Glutamatergic neuron (in vitro differentiated cells): ENCODE data around the gene ME3. TPM values are rescaled to one million over a fixed set of nuclear protein-coding genes. Genes with fewer than 3 reads are reported as not detected.
"Not testable (repeated sequence)": the region's sequence is repeated elsewhere in the genome, so short reads cannot be mapped to it uniquely, and the experiment has no call there.

Experiments
- DNase-seq: peaks from one replicate; pipeline ENCODE4 v3.0.0; 2022
- H3K27ac Mint-ChIP-seq: one replicate; pipeline ENCODE4 v1.8.0; 2020; ENCODE audit warnings: mild to moderate bottlenecking, mixed read lengths, inconsistent platforms; ENCODE audit not compliant: unreplicated experiment
- H3K27me3 Mint-ChIP-seq: one replicate; pipeline ENCODE4 v1.8.0; 2020; ENCODE audit warnings: mild to moderate bottlenecking, moderate library complexity, mixed read lengths, inconsistent platforms; ENCODE audit not compliant: unreplicated experiment
- H3K36me3 Mint-ChIP-seq: one replicate; pipeline ENCODE4 v1.8.0; 2020; ENCODE audit warnings: mild to moderate bottlenecking, mixed read lengths, inconsistent platforms; ENCODE audit not compliant: unreplicated experiment
- H3K4me1 Mint-ChIP-seq: one replicate; pipeline ENCODE4 v1.8.0; 2020; ENCODE audit warnings: mild to moderate bottlenecking, low read depth, mixed read lengths, inconsistent platforms; ENCODE audit not compliant: unreplicated experiment
- H3K4me3 Mint-ChIP-seq: one replicate; pipeline ENCODE4 v1.8.0; 2020; ENCODE audit warnings: mild to moderate bottlenecking, mixed read lengths, inconsistent platforms; ENCODE audit not compliant: unreplicated experiment
- H3K9me3 Mint-ChIP-seq: one replicate; pipeline ENCODE4 v1.8.0; 2020; ENCODE audit warnings: mild to moderate bottlenecking, moderate library complexity, mixed read lengths, inconsistent platforms; ENCODE audit not compliant: unreplicated experiment
- CTCF ChIP-seq: fragments of 200-600 bp; sonication (generic); IDR thresholded peaks from one replicate; pipeline ENCODE4 v1.5.0; 2021; ENCODE audit not compliant: partially characterized antibody, unreplicated experiment
- total RNA-seq: library from RNA; stranded (reverse); fragmentation: NEBNext Ultra II Directional; extraction: Animal tissue kit (Norgen Biotek cat#: 25700); gene quantifications from one replicate; pipeline ENCODE4 v1.2.1, GENCODE V29; 2021; ENCODE audit not compliant: unreplicated experiment

ME3 gene
- total RNA-seq, 1 donor from 2014 or later, result 12.4 TPM

DNA sequence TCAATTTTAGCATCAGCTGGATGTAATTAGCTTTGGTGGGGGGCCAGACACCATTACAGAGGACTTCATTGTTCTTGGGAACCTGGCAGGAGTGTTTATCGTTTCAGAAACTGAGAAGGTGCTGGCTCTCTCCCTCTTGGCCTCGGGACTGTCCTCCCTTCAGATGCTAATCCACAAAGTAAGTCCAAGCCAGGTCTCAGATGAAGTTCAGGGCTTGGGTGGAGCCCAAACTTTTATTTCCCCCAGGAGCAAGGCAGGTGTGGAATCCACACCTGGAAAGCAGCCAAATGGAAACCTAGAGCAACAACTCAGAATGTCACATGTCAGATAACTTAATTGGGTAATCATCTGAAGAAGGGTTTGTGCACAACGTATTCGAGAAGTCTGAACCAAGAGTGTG is 119.2 kb downstream of the ME3 start:
- Mint-ChIP-seq H3K4me1 (no peaks in the 10 kb centered on the region), H3K27ac (no peak overlapping the region), H3K27me3 (peaks cover 6% of the 10 kb centered on the region), H3K36me3 (no peaks in the 10 kb centered on the region), H3K4me3 (no peak overlapping the region), H3K9me3 (no peaks in the 10 kb centered on the region)
- TF ChIP-seq CTCF, result no peak
- no peak for DNase-seq

- peaks cover 6% of the 10 kb centered on the region for H3K27me3 Mint-ChIP-seq
- H3K4me1 Mint-ChIP-seq, result no peaks in the 10 kb centered on the region
- DNase-seq, result no peak
- TF ChIP-seq CTCF, result no peak
- no peak overlapping the region for H3K4me3 Mint-ChIP-seq
- H3K36me3 Mint-ChIP-seq, result no peaks in the 10 kb centered on the region
- H3K27ac Mint-ChIP-seq, result no peak overlapping the region
- no peaks in the 10 kb centered on the region for H3K9me3 Mint-ChIP-seq
Observed at GRCh38 chr11:86551288-86552092, 120.9 kb downstream of the ME3 start.

DNA sequence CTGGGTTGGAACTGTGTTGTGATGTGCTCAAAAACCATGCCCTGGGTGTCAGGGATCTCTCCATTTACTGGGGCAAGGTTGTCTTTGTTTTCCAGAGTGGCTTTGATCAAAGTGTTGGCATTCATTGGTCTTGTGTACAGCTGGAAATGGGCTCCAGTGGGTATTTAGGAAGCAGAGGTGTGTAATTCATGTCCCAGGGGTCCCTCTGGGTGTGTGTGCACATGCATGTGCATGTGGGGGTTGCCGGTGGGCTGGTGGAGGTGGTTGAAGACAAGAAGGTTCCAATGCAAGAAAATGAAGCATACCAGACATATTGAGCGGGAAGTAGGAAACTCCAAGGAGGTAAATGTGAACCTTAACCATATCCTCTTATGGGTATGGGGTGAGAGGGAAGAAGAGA is 121.7 kb downstream of the ME3 start:
- H3K36me3 Mint-ChIP-seq, result no peaks in the 10 kb centered on the region
- H3K9me3 Mint-ChIP-seq, result no peaks in the 10 kb centered on the region

DNA sequence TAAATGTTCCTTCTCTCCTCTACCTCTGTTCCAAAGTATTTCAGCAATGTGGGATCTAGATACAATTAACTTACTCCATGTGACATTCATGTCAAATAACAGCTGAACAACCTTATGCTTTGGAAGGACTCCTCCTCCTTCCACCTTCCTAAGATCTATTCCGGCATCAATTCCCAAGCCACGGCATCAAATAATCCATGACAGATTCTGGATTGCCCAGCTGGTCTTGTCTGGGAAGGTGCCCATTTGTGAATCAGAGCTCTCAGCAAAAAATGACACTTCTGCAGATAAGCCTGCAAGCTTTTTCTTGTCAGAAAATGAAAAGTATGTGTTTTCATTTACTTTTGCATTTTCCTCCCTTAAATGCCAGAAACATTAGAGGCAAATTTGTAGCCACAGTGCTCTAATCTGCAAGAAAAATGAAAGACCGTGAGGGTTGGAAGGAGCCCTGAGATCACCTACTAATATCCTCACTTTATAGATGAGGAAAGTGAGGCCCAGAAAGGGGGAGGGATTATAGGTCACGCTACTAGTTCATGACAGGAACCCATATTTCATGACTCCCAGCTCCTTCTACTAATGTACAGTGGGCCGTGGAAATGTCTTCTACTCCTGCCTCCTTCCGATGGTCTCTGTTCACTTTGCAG is 124.0 kb downstream of the ME3 start:
- H3K36me3 Mint-ChIP-seq, result no peaks in the 10 kb centered on the region
- H3K4me3 Mint-ChIP-seq, result no peak overlapping the region
- TF ChIP-seq CTCF, result no peak
- peaks cover 6% of the 10 kb centered on the region for H3K27me3 Mint-ChIP-seq
- no peaks in the 10 kb centered on the region for H3K4me1 Mint-ChIP-seq
- no peak overlapping the region for H3K27ac Mint-ChIP-seq
- DNase-seq, result no peak
- no peaks in the 10 kb centered on the region for H3K9me3 Mint-ChIP-seq

More for the DNA sequence above, 121.7 kb downstream of the ME3 start:
- Mint-ChIP-seq H3K27ac (no peak overlapping the region), H3K4me3 (no peak overlapping the region), H3K4me1 (no peaks in the 10 kb centered on the region), H3K27me3 (peaks cover 6% of the 10 kb centered on the region)
- DNase-seq, result no peak
- TF ChIP-seq CTCF, result no peak

DNA sequence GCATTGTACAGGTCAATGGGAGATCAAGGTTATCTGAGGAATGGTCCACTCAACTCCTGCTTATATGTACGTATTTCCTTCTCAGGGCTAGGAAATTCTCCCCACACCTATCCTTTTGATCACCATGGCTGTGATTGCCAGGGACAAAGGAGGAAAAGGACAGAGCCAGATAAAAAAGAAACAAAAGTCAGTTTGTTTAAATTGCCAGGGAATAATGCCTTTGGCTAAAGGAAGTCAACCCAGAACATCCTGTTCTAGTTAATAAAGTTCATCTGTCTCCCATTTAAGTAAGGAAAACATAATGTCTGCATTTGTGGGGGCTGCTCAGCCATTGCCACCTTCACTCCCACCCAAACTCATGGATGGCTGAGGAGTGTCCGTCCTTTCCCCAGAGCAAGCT is 124.7 kb downstream of the ME3 start:
- DNase-seq, result no peak
- Mint-ChIP-seq H3K36me3 (no peaks in the 10 kb centered on the region), H3K4me3 (no peak overlapping the region), H3K9me3 (no peaks in the 10 kb centered on the region), H3K27me3 (peaks cover 6% of the 10 kb centered on the region), H3K4me1 (no peaks in the 10 kb centered on the region), H3K27ac (no peak overlapping the region)
- no peak for TF ChIP-seq CTCF

- DNase-seq, H3K36me3 Mint-ChIP-seq, H3K27me3 Mint-ChIP-seq, H3K27ac Mint-ChIP-seq, H3K4me1 Mint-ChIP-seq, H3K4me3 Mint-ChIP-seq, H3K9me3 Mint-ChIP-seq: not testable (repeated sequence)
Observed at GRCh38 chr11:86541299-86541698, 131.1 kb downstream of the ME3 start.
